Sigmoid colon (tissue), 7 donors: ENCODE data around the gene CSNK1A1. TPM values are rescaled to one million over a fixed set of nuclear protein-coding genes. Genes with fewer than 3 reads are reported as not detected.

ENCODE experiments used
- DNase-seq: peaks from one replicate; pipeline ENCODE4 v3.0.0-alpha.2; 2019
- H3K27ac ChIP-seq, 4 donors: fragments of 200-600 bp; sonication (generic); one replicate each; pipeline ENCODE4 v1.5.1; 2016 to 2019; ENCODE audit warnings: mild to moderate bottlenecking in 1 of 4
- H3K27me3 ChIP-seq, 3 donors: fragments of 200-600 bp; sonication (generic); one replicate each; pipeline ENCODE4 v1.5.1; 2019; ENCODE audit warnings: mild to moderate bottlenecking in 1 of 3
- H3K36me3 ChIP-seq, 4 donors: fragments of 200-600 bp; sonication (generic); one replicate each; pipeline ENCODE4 v1.5.1; 2016 to 2019
- H3K4me1 ChIP-seq, 4 donors: fragments of 200-600 bp; sonication (generic); one replicate each; pipeline ENCODE4 v1.5.1; 2017 to 2019
- H3K4me3 ChIP-seq, 4 donors: fragments of 200-600 bp; sonication (generic); one replicate each; pipeline ENCODE4 v1.5.1; 2017 to 2019; ENCODE audit warnings: mild to moderate bottlenecking in 2 of 4, moderate library complexity in 1 of 4
- H3K9me3 ChIP-seq, 4 donors: fragments of 200-600 bp in 3 of 4; sonication (generic) in 3 of 4; one replicate each; pipeline versions ENCODE4 v1.5.1 to v1.6.1; 2013 to 2019
- CTCF ChIP-seq, 4 experiments: fragments of 450-650 bp in 3 of 4; fragments of 200-600 bp in 1 of 4; IDR thresholded peaks; one replicate each; pipeline ENCODE4 v1.5.1; 2016 to 2019; ENCODE audit warnings: antibody characterized with exemption in 4 of 4, mild to moderate bottlenecking in 3 of 4, moderate library complexity in 2 of 4
- EP300 ChIP-seq, 4 donors: sonication (generic); formaldehyde crosslinking; IDR thresholded peaks; one replicate each; pipeline ENCODE4 v1.6.1; 2017; ENCODE audit warnings: antibody characterized with exemption in 4 of 4
- POLR2A ChIP-seq, 2 donors: fragments of 450-650 bp; IDR thresholded peaks; one replicate each; pipeline ENCODE4 v1.6.1; 2016; ENCODE audit warnings: antibody characterized with exemption in 2 of 2, mild to moderate bottlenecking in 2 of 2, moderate library complexity in 2 of 2
- POLR2AphosphoS5 ChIP-seq, 4 donors: sonication (generic); formaldehyde crosslinking; IDR thresholded peaks; one replicate each; pipeline ENCODE4 v1.6.1; 2017; ENCODE audit warnings: antibody characterized with exemption in 4 of 4
- WGBS, 2 donors: extraction: QIAGEN DNeasy Blood & Tissue Kit; methylation state at CpG; one replicate each; pipeline ENCODE4 v1.1.7; 2013; 5-methylcytosine and 5-hydroxymethylcytosine counted together
- intact Hi-C: fragments of 100-400 bp; cut with DNase I; formaldehyde crosslinking; loops from one replicate; pipeline ENCODE4 v1.15.1; 2023
- polyA plus RNA-seq, 3 donors: library from polyadenylated mRNA; stranded (reverse); fragments of 200-250 nt; gene quantifications; one replicate each; pipeline ENCODE4 v1.2.3, GENCODE V29; 2013
- total RNA-seq, 4 donors: library from RNA; depleted of rRNA; stranded (reverse); fragments of >200 nt; gene quantifications; one replicate each; pipeline ENCODE4 v1.1.0, GENCODE V29; 2016
- donor health status: healthy with polysubstance abuse.
- donor health status: Bipolar disorder and iron deficiency.
- donor health status: healthy.

Gene CSNK1A1
- total and polyA plus RNA-seq, 7 donors, result 85.3 to 298 (median 214) TPM

GRCh38 chr5:149544028-149544420, 7.2 kb downstream of the CSNK1A1 start:
- Histone ChIP-seq H3K4me3 (no peak overlapping the region), H3K9me3 (no peaks in the 10 kb centered on the region), H3K27ac (peak overlapping the region; percentile 55 to 100 (median 83)), H3K36me3 (peaks cover 0 to 62% (median 7%) of the 10 kb centered on the region in 4 donors), H3K4me1 (peaks cover 0 to 98% (median 95%) of the 10 kb centered on the region in 4 donors), H3K27me3 (no peaks in the 10 kb centered on the region)
- TF ChIP-seq POLR2AphosphoS5 (IDR thresholded peaks at IDR 0.05), result peak in 1 of 4 donors; percentile 5
- TF ChIP-seq CTCF (IDR thresholded peaks at IDR 0.05), result no peak
- 58 to 69% methylated on average over 3 of the region's 3 CpGs for WGBS, 2 donors
- DNase-seq, result no peak
- intact Hi-C loops, result no loop called here

GRCh38 chr5:149543361-149544027, 7.7 kb downstream of the CSNK1A1 start:
- intact Hi-C loops, result no loop called here

GRCh38 chr5:149541893-149542292, 9.3 kb downstream of the CSNK1A1 start:
- intact Hi-C loops, result no loop called here
- Histone ChIP-seq H3K9me3 (no peaks in the 10 kb centered on the region), H3K4me3 (no peak overlapping the region), H3K27me3 (no peaks in the 10 kb centered on the region), H3K36me3 (peaks cover 0 to 63% (median 11%) of the 10 kb centered on the region in 4 donors), H3K4me1 (peaks cover 0 to 92% (median 86%) of the 10 kb centered on the region in 4 donors), H3K27ac (peak overlapping the region; percentile 15 to 64 (median 32))
- 86 to 87% methylated on average over 6 of the region's 6 CpGs for WGBS, 2 donors
- no peak for TF ChIP-seq POLR2AphosphoS5 (IDR thresholded peaks at IDR 0.05)
- TF ChIP-seq POLR2A (IDR thresholded peaks at IDR 0.05), result no peak
- TF ChIP-seq CTCF (IDR thresholded peaks at IDR 0.05), result no peak
- no peak for TF ChIP-seq EP300 (IDR thresholded peaks at IDR 0.05)
- no peak for DNase-seq

More at GRCh38 chr5:149543361-149544027, 7.7 kb downstream of the CSNK1A1 start:
- TF ChIP-seq POLR2A (IDR thresholded peaks at IDR 0.05) (no peak), CTCF (IDR thresholded peaks at IDR 0.05) (no peak), EP300 (IDR thresholded peaks at IDR 0.05) (no peak), POLR2AphosphoS5 (IDR thresholded peaks at IDR 0.05) (peak in 1 of 4 donors; percentile 16)
- Histone ChIP-seq H3K27ac (peak overlapping the region; percentile 55 to 100 (median 83)), H3K4me3 (peak overlapping the region in 1 of 4 donors; percentile 2), H3K36me3 (peaks cover 0 to 62% (median 7%) of the 10 kb centered on the region in 4 donors), H3K4me1 (peaks cover 0 to 98% (median 93%) of the 10 kb centered on the region in 4 donors), H3K27me3 (no peaks in the 10 kb centered on the region), H3K9me3 (no peaks in the 10 kb centered on the region)
- 48 to 71% methylated on average over 8 of the region's 8 CpGs for WGBS, 2 donors
- no peak for DNase-seq

- Histone ChIP-seq H3K27me3 (no peaks in the 10 kb centered on the region), H3K9me3 (no peaks in the 10 kb centered on the region), H3K27ac (peak overlapping the region in 3 of 4 donors; percentile 8 to 64 (median 49)), H3K4me1 (peaks cover 0 to 91% (median 86%) of the 10 kb centered on the region in 4 donors), H3K36me3 (peaks cover 0 to 57% (median 13%) of the 10 kb centered on the region in 4 donors), H3K4me3 (no peak overlapping the region)
- TF ChIP-seq EP300 (IDR thresholded peaks at IDR 0.05) (no peak), POLR2AphosphoS5 (IDR thresholded peaks at IDR 0.05) (no peak), CTCF (IDR thresholded peaks at IDR 0.05) (no peak), POLR2A (IDR thresholded peaks at IDR 0.05) (no peak)
- no peak for DNase-seq
- 63 to 65% methylated on average over 3 of the region's 3 CpGs for WGBS, 2 donors
- intact Hi-C loops, result no loop called here
Measured at GRCh38 chr5:149540089-149540488, 11.2 kb downstream of the CSNK1A1 start.
